ENCODE data around the gene CYP1A1.
"Not testable (repeated sequence)": the region's sequence is repeated elsewhere in the genome, so short reads cannot be mapped to it uniquely, and the experiment has no call there.

CYP1A1 gene

DNA sequence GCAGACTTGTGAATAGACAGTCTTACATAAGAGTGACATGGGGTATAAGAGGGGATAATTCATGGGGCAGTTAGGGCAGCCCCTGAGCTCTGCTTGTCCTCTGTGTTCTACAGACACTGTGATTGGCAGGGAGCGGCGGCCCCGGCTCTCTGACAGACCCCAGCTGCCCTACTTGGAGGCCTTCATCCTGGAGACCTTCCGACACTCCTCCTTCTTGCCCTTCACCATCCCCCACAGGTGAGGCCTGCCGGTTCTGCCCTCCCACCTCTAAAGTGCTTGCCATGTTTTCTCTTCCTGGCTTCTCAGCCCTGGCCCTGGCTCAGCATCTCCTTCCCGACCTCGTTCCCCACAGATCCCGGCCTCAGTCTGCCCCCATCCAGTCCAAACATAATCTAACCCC lies 26.7 kb upstream of the CYP1A1 start:
- Mint-ChIP-seq H3K4me3 (no peak overlapping the region), H3K36me3 (ENCODE audit: low read depth) (no peaks in the 10 kb centered on the region), H3K4me1 (no peaks in the 10 kb centered on the region), H3K27ac (no peak overlapping the region), H3K27me3 (no peaks in the 10 kb centered on the region), H3K9me3 (no peaks in the 10 kb centered on the region)
- ATAC-seq (no peak), DNase-seq (no peak)

DNA sequence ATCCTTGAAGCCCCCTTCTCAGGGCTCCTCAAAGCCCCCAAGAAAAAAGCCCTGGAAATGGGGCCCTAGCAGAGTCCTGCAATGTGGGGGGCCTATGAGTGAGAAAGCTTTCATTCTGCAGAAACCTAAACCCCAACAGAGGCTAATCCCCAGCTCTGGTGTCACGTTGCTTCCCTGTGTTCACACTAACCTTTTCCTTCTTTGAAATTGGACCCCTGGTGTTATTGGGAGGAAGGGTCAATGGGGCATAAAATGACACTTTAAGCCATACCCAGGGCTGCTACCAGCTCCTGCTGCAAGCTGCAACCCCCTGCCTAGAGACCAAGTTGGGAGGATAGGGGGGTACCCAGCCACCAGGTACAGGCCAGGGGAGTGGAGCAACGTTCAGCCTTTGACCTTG lies 25.4 kb upstream of the CYP1A1 start:
- Mint-ChIP-seq H3K9me3 (no peaks in the 10 kb centered on the region), H3K27ac (no peak overlapping the region), H3K27me3 (no peaks in the 10 kb centered on the region), H3K4me1 (peaks cover 3% of the 10 kb centered on the region), H3K4me3 (no peak overlapping the region), H3K36me3 (ENCODE audit: low read depth) (no peaks in the 10 kb centered on the region)
- no peak for ATAC-seq
- DNase-seq, result no peak

DNA sequence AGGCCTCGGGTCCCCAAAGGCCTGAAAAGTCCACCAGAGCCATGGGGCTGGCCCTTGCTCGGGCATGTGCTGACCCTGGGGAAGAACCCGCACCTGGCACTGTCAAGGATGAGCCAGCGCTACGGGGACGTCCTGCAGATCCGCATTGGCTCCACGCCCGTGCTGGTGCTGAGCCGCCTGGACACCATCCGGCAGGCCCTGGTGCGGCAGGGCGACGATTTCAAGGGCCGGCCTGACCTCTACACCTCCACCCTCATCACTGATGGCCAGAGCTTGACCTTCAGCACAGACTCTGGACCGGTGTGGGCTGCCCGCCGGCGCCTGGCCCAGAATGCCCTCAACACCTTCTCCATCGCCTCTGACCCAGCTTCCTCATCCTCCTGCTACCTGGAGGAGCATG lies 24.5 kb upstream of the CYP1A1 start:
- H3K4me3 Mint-ChIP-seq, result no peak overlapping the region
- peaks cover 3% of the 10 kb centered on the region for H3K4me1 Mint-ChIP-seq
- H3K27me3 Mint-ChIP-seq, result peaks cover 2% of the 10 kb centered on the region
- H3K27ac Mint-ChIP-seq, result no peak overlapping the region
- no peak for ATAC-seq
- no peak for DNase-seq
- no peaks in the 10 kb centered on the region for H3K36me3 Mint-ChIP-seq (ENCODE audit: low read depth)
- H3K9me3 Mint-ChIP-seq, result no peaks in the 10 kb centered on the region

DNA sequence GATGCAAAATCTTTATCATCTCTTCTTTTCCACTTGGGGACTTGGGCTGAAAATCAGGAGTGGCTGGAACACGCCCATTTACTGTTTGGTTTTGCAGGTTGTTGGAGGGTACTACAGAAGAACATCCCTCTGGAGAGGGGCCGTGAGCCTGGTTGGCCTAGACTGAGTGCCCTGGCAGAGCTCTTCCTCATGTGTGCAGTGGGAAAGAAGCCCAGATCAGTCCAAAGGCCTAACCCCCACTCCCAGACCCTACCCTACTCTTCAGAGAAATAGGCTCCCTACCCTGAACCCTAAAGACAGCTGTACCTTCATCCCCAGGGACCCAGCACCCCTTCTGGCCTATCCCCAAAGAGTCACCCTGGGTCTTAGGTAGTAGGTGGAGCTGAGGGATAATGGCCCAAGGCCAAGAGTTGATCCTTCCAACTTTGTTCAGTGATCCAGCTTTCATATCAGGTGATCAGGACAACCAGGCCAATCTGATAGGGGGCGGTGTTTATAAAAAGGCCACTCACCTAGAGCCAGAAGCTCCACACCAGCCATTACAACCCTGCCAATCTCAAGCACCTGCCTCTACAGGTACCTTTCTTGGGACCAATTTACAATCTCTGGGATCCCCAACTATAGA lies 23.1 kb upstream of the CYP1A1 start, which contains the start of gene CYP1A2:
Gene CYP1A2, plus strand, starts transcription at position 524 of the 625 bp plus-strand sequence. CDS start 894 bp downstream, outside the sequence.
- Mint-ChIP-seq H3K9me3 (no peaks in the 10 kb centered on the region), H3K4me1 (peaks cover 3% of the 10 kb centered on the region), H3K27ac (no peak within 1 kb of the TSS), H3K27me3 (peaks cover 2% of the 10 kb centered on the region), H3K4me3 (no peak within 1 kb of the TSS), H3K36me3 (ENCODE audit: low read depth) (no peaks in the 10 kb centered on the region)
- no peak for ATAC-seq
- no peak for DNase-seq

DNA sequence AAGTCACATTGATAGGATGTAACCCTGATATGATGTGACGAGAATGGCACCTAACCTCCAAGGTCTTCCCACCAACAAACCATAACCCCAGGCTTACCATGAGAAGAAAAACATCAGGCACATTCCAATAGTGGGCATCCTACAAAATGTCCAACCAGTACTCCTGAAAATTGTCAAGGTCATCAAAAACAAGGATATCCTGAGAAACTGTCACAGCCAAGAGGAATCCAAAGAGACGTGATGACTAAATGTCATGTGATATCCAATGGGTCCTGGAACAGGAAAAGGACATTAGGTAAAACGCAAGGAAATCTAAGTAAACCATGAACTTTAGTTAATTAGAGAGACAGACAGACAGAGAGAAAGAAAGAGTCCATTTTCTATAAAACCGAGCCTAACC lies 21.1 kb upstream of the CYP1A1 start:
- DNase-seq, result no peak
- Mint-ChIP-seq H3K9me3 (peaks cover 4% of the 10 kb centered on the region), H3K4me1 (peaks cover 3% of the 10 kb centered on the region), H3K36me3 (ENCODE audit: low read depth) (no peaks in the 10 kb centered on the region), H3K4me3 (no peak overlapping the region), H3K27ac (no peak overlapping the region), H3K27me3 (peaks cover 6% of the 10 kb centered on the region)
- no peak for ATAC-seq

DNA sequence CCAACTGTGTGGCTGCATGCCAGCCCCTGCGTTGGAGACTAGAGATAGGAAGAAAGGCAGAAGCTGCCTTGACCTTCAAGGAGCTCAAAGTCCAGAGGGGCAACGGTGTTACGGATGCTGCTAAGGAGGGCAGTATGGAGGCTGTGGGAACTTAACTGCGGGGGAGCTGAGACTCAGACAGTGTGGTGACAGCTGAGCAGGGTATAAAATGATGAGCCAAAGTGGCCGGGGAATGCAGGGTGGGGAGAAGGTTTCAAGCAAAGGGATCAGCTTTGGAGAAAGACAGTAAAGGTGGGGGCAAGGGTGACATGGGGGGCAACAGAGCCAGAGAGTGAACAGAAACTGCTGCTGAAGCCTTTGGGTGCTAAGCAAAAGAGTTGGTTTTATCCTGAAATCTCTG lies 17.1 kb upstream of the CYP1A1 start:
- Mint-ChIP-seq H3K4me1 (peaks cover 10% of the 10 kb centered on the region), H3K27ac (no peak overlapping the region), H3K4me3 (no peak overlapping the region), H3K27me3 (peaks cover 13% of the 10 kb centered on the region), H3K9me3 (peaks cover 13% of the 10 kb centered on the region), H3K36me3 (ENCODE audit: low read depth) (peaks cover 2% of the 10 kb centered on the region)
- ATAC-seq, result no peak
- DNase-seq, result no peak

DNA sequence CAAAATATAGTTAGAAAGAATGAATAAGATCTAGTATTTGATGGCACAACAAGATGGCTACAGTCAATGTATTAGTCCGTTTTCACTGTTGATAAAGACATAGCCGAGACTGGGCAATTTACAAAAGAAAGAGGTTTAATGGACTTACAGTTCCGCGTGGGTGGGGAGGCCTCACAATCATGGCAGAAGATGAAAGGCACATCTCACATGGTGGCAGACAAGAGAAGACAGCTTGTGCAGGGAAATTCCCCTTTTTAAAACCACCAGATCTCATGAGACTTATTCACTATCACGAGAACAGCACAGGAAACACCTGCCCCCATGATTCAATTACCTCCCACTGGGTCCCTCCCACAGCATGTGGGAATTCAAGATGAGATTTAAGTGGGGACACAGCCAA lies 12.9 kb upstream of the CYP1A1 start:
- ATAC-seq; DNase-seq; H3K27ac Mint-ChIP-seq; H3K4me1 Mint-ChIP-seq; H3K36me3 Mint-ChIP-seq (ENCODE audit: low read depth); H3K4me3 Mint-ChIP-seq: not testable (repeated sequence)
- Mint-ChIP-seq H3K9me3 (peaks cover 20% of the 10 kb centered on the region), H3K27me3 (peaks cover 24% of the 10 kb centered on the region)

DNA sequence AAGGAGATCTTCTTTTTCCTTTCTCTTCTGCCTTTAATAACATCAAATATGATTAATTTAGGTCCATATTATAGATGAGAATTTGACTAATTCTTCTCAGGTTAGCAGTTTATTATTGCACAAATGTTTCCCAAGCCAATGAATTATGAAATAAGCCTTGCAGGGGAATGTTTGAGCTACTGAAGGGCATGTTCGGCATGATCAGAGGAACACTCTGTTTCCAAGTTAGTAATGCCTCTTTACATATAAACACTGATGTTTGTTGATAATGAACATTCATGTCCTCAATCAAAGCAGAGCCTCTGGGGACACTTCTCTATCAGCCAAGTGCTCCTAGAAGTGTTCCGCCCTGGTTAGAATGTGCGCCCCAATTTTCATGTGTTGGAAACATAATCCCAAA lies 10.0 kb upstream of the CYP1A1 start:
- no peak overlapping the region for H3K27ac Mint-ChIP-seq
- peaks cover 3% of the 10 kb centered on the region for H3K36me3 Mint-ChIP-seq (ENCODE audit: low read depth)
- peaks cover 7% of the 10 kb centered on the region for H3K4me1 Mint-ChIP-seq
- no peak for ATAC-seq
- H3K9me3 Mint-ChIP-seq, result peaks cover 15% of the 10 kb centered on the region
- H3K27me3 Mint-ChIP-seq, result peaks cover 21% of the 10 kb centered on the region
- no peak for DNase-seq
- no peak overlapping the region for H3K4me3 Mint-ChIP-seq

DNA sequence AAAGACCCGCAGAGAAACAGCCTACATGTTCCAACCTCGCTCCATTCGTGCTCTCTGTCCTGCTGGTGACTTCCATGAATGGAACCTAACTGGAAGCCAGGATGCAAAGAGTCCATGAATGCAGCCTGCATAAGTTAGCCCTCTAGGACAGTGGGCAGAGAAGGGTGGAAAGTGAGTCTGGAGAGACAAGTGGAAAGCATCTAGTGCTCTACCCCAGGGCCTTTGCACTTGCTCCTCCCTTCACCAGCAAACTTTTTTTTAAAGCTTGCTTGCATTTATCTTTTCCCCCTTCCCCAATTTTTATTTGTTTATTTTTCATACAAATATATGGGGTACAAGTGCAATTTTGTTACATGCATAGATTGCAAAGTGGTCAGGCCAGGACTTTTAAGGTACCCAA lies 7.9 kb upstream of the CYP1A1 start:
- Mint-ChIP-seq H3K4me1 (peaks cover 5% of the 10 kb centered on the region), H3K27me3 (peaks cover 27% of the 10 kb centered on the region), H3K4me3 (no peak overlapping the region), H3K36me3 (ENCODE audit: low read depth) (peaks cover 3% of the 10 kb centered on the region), H3K27ac (no peak overlapping the region), H3K9me3 (peaks cover 15% of the 10 kb centered on the region)
- ATAC-seq (no peak), DNase-seq (no peak)

DNA sequence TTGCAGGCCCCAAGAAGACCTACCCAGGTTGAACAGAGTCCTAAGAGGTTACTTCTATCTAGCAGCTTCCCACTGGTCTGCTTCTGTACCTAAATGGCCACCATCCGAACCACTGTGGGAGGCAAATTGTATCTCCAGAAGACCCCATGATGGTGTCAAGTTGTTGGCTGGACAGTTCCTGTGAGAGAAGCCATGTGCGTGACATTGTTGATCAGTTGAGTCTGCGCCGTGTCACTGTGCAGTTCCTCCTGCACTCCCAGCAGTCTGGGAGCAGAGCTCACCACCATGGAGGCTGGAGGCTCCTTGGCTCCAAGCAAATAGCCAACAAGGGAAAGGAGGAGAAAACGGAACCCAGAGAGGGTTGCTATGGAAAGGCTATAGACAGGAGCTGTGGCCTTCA lies 7.5 kb upstream of the CYP1A1 start:
- H3K4me1 Mint-ChIP-seq, result peaks cover under 1% of the 10 kb centered on the region
- DNase-seq (no peak), ATAC-seq (no peak)
- peaks cover 26% of the 10 kb centered on the region for H3K27me3 Mint-ChIP-seq
- peaks cover 11% of the 10 kb centered on the region for H3K9me3 Mint-ChIP-seq
- no peak overlapping the region for H3K27ac Mint-ChIP-seq
- peaks cover 1% of the 10 kb centered on the region for H3K36me3 Mint-ChIP-seq (ENCODE audit: low read depth)
- no peak overlapping the region for H3K4me3 Mint-ChIP-seq

DNA sequence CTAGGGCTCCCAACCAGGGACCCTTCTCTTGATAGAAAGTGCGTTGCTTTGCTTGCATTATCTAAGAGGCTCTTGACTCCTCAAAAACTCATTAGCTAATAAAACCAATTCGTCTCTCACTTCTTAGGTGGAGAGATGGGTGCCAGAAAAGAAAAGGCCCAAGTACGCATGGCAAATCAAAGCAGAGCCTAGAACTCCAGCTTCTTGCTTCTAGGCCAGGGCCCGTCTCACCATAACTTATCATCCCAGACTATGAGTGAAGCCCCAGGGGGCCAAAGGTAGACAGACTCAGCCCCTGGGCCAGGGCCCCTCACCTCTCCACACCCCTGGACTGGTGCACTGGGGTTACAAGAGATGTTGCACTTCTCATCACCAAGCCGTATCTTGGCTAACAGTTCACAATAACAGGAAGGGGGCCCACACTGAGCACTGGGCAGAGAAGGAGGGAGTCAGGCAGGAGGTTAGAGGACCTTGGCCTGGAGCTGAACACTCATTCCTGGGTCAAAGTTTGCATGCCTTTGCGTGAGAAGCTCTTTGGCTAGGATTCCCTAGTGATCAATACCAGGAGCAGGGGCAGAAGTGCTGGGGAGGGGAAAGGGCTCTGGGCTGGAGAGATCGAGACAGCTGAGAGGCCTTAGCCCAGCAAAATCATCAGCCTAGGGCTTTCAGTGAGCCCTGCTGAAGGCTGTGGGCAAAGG lies 5.4 kb upstream of the CYP1A1 start:
- peaks cover 27% of the 10 kb centered on the region for H3K27me3 Mint-ChIP-seq
- H3K27ac Mint-ChIP-seq, result no peak overlapping the region
- H3K4me3 Mint-ChIP-seq, result no peak overlapping the region

DNA sequence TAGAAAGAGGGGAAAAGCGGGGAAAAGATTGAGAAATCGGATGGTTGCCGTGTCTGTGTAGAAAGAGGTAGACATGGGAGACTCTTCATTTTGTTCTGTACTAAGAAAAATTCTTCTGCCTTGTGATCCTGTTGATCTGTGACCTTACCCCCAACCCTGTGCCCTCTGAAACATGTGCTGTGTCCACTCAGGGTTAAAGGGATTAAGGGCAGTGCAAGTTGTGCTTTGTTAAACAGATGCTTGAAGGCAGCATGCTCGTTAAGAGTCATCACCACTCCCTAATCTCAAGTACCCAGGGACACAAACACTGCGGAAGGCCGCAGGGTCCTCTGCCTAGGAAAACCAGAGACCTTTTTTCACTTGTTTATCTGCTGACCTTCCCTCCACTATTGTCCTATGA lies 4.0 kb upstream of the CYP1A1 start:
- not testable (repeated sequence) for DNase-seq; H3K9me3 Mint-ChIP-seq; ATAC-seq; H3K36me3 Mint-ChIP-seq (ENCODE audit: low read depth); H3K27ac Mint-ChIP-seq; H3K4me3 Mint-ChIP-seq
- Mint-ChIP-seq H3K27me3 (peaks cover 31% of the 10 kb centered on the region), H3K4me1 (peaks cover 13% of the 10 kb centered on the region)

More for the DNA sequence above, 5.4 kb upstream of the CYP1A1 start:
- no peak for DNase-seq
- H3K36me3 Mint-ChIP-seq (ENCODE audit: low read depth), result no peaks in the 10 kb centered on the region
- no peak for ATAC-seq
- no peaks in the 10 kb centered on the region for H3K9me3 Mint-ChIP-seq
- peaks cover 9% of the 10 kb centered on the region for H3K4me1 Mint-ChIP-seq

DNA sequence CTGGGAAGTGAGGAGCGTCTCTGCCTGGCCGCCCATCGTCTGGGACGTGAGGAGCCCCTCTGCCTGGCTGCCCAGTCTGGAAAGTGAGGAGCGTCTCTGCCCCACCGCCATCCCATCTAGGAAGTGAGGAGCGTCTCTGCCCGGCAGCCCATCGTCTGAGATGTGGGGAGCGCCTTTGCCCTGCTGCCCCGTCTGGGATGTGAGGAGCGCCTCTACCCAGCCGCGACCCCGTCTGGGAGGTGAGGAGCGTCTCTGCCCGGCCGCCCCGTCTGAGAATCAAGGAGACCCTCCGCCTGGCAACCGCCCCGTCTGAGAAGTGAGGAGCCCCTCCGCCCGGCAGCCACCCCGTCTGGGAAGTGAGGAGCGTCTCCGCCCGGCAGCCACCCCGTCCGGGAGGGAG lies 3.4 kb upstream of the CYP1A1 start:
- ATAC-seq, H3K9me3 Mint-ChIP-seq: not testable (repeated sequence)

DNA sequence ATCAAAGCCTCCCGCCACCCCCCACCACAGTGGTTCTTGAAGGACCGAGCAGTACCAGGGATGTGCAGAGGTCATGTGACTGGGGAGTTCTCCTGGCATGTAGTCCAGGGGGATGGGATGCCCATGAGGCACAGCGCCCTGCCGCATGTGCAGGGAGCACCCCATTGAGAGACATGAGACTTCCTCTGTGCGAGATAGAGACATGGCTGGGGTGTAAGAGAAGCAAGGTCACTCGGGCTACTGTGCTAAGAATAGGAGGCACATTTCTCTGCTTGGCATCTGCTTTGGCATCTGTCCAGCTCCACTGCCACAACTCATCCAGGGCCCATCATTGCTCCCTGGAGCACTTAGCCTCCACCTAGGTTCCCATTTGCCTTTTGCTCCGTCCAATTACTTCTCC lies 2.4 kb upstream of the CYP1A1 start:
- DNase-seq (no peak), ATAC-seq (no peak)
- H3K27ac Mint-ChIP-seq, result no peak overlapping the region
- H3K27me3 Mint-ChIP-seq, result peaks cover 30% of the 10 kb centered on the region
- no peak overlapping the region for H3K4me3 Mint-ChIP-seq
- H3K9me3 Mint-ChIP-seq, result no peaks in the 10 kb centered on the region
- no peaks in the 10 kb centered on the region for H3K36me3 Mint-ChIP-seq (ENCODE audit: low read depth)
- peaks cover 13% of the 10 kb centered on the region for H3K4me1 Mint-ChIP-seq

More for the DNA sequence above, 3.4 kb upstream of the CYP1A1 start:
- H3K36me3 Mint-ChIP-seq (ENCODE audit: low read depth); H3K27ac Mint-ChIP-seq; H3K4me3 Mint-ChIP-seq; DNase-seq: not testable (repeated sequence)
- peaks cover 31% of the 10 kb centered on the region for H3K27me3 Mint-ChIP-seq
- peaks cover 13% of the 10 kb centered on the region for H3K4me1 Mint-ChIP-seq

DNA sequence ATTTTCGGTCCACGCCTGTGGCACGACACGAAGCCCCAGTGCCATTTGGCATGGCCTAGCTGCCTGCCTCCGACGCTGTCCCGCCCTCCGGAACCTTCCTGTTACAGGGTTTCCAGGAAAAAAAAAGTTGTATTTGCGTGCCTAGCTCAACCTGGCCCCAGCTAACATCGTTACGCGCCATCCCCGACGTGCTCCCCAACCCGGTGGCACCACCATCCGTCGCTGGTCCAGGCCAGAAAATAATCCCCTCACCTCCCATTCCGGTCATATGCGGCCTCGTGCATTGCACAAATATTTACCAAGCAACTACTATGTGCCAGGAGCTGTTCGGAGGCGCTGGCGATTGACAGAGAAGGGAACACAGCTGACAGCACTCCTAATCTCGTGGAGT lies 1.4 kb upstream of the CYP1A1 start:
- DNase-seq, result no peak
- H3K9me3 Mint-ChIP-seq, result no peaks in the 10 kb centered on the region
- H3K4me1 Mint-ChIP-seq, result peaks cover 13% of the 10 kb centered on the region
- H3K27ac Mint-ChIP-seq, result peak overlapping the region; percentile 52
- H3K36me3 Mint-ChIP-seq (ENCODE audit: low read depth), result no peaks in the 10 kb centered on the region
- peaks cover 25% of the 10 kb centered on the region for H3K27me3 Mint-ChIP-seq
- peak overlapping the region; percentile 63 for H3K4me3 Mint-ChIP-seq
- no peak for ATAC-seq
